HepG2 (cell line): ENCODE measurements around the gene GNA12. TPM values are rescaled to one million over a fixed set of nuclear protein-coding genes. Genes with fewer than 3 reads are reported as not detected.

Source experiments
- ATAC-seq: fragments of 200-7000 bp; cut with Tn5 transposase; 3 replicates; pipeline ENCODE4 v1.9.1; 2020; ENCODE audit warnings: mild to moderate bottlenecking, moderate library complexity
- BruUV-seq: library from RNA; stranded (reverse); fragments of 400-500 nt; replicated peaks from 2 replicates; lab custom pipeline; 2021; lab: Mats Ljungman, UMichigan
- CTCF ChIA-PET: fragments of 300-600 bp; formaldehyde crosslinking; extraction: SDS; loops from one replicate; lab custom pipeline; 2021; ENCODE audit warnings: low total read pairs, inconsistent platforms, low intra/inter-chr PET ratio; lab: Yijun Ruan, JAX
- POLR2A ChIA-PET: fragments of 350-600 bp; sonication (Branson Sonifier 250); formaldehyde crosslinking; loops from one replicate; lab custom pipeline; 2020; ENCODE audit warnings: antibody characterized with exemption, inconsistent platforms; lab: Yijun Ruan, JAX
- DNase-seq: peaks from one replicate; pipeline ENCODE4 v3.0.0-alpha.2; 2015; ENCODE audit warnings: low spot score
- FAIRE-seq: peaks from 3 replicates; lab custom pipeline; 2011; peaks lifted over from hg19 to GRCh38; lab: Jason Lieb, UNC
- H2AFZ ChIP-seq: one replicate; pipeline ENCODE4 v1.6.1; 2011; ENCODE audit warnings: low read length, inconsistent platforms
- H3K27ac ChIP-seq: fragments of 300-600 bp; 3 replicates; pipeline ENCODE4 v1.8.0; 2011; ENCODE audit warnings: mixed run types, mild to moderate bottlenecking, mixed read lengths, low read length, inconsistent platforms; ENCODE audit not compliant: insufficient read depth; ENCODE audit errors: extremely low read length
- H3K27me3 ChIP-seq, 2 experiments: fragments of 200-600 bp in 1 of 2; 2 replicates in 1 of 2; 3 replicates in 1 of 2; pipeline versions ENCODE4 v1.6.0 to v1.8.0; 2011; ENCODE audit warnings: low read length in 2 of 2, mild to moderate bottlenecking in 2 of 2, moderate library complexity in 2 of 2, inconsistent platforms in 1 of 2; ENCODE audit not compliant: insufficient read depth in 2 of 2, control insufficient read depth in 1 of 2
- H3K36me3 ChIP-seq, 2 experiments: fragments of 200-600 bp in 1 of 2; replicated peaks in 1 of 2; 2 replicates in 1 of 2; 3 replicates in 1 of 2; pipeline versions ENCODE4 v1.5.1 to v1.8.0; 2011; ENCODE audit warnings: low read length in 2 of 2, inconsistent platforms in 1 of 2; ENCODE audit not compliant: insufficient read depth in 2 of 2, control insufficient read depth in 1 of 2
- H3K4me1 ChIP-seq: 2 replicates; pipeline ENCODE4 v1.5.1; 2012; ENCODE audit warnings: low read length, inconsistent platforms; ENCODE audit not compliant: insufficient read depth
- H3K4me2 ChIP-seq: 2 replicates; pipeline ENCODE4 v1.6.0; 2011; ENCODE audit warnings: low read depth, low read length, inconsistent platforms
- H3K4me3 ChIP-seq, 3 experiments: fragments of 200-600 bp in 1 of 3; sonication (generic), shearing (Covaris generic) in 1 of 3; replicated peaks in 1 of 3; 2 replicates each; pipeline ENCODE4 v1.5.1; 2011 to 2016; ENCODE audit warnings: low read length in 3 of 3, inconsistent platforms in 2 of 3, low read depth in 2 of 3, mild to moderate bottlenecking in 2 of 3, control low read depth in 1 of 3, mixed read lengths in 1 of 3; ENCODE audit not compliant: insufficient read depth in 1 of 3
- H3K79me2 ChIP-seq: one replicate; pipeline ENCODE4 v1.6.1; 2011; ENCODE audit warnings: low read length, inconsistent platforms; ENCODE audit not compliant: insufficient read depth
- H3K9ac ChIP-seq: 2 replicates; pipeline ENCODE4 v1.6.0; 2011; ENCODE audit warnings: mild to moderate bottlenecking, low read depth, low read length, inconsistent platforms; ENCODE audit not compliant: insufficient read depth
- H3K9me3 ChIP-seq: 2 replicates; pipeline ENCODE4 v1.5.1; 2012; ENCODE audit warnings: mild to moderate bottlenecking, low read length
- H4K20me1 ChIP-seq: 2 replicates; pipeline ENCODE4 v1.6.0; 2011; ENCODE audit warnings: inconsistent platforms, mild to moderate bottlenecking, low read length, moderate library complexity; ENCODE audit not compliant: insufficient read depth
- HBP1 ChIP-seq: IDR thresholded peaks from 2 replicates; pipeline ENCODE4 v1.6.1; 2016; ENCODE audit warnings: low read depth, control low read depth
- MTA3 ChIP-seq: sonication (generic); formaldehyde crosslinking; IDR thresholded peaks from 2 replicates; pipeline ENCODE4 v1.4.0; 2020; ENCODE audit warnings: missing genetic modification reagents
- ZBTB38 ChIP-seq: sonication (generic); formaldehyde crosslinking; IDR thresholded peaks from 2 replicates; pipeline ENCODE4 v1.5.1; 2020; ENCODE audit warnings: mild to moderate bottlenecking, missing genetic modification reagents
- WGBS: methylation state at CpG from one replicate; pipeline ENCODE4 v1.1.6; 2017; ENCODE audit warnings: low lambda C conversion rate; 5-methylcytosine and 5-hydroxymethylcytosine counted together
- in situ Hi-C: cut with HindIII; loops from 2 replicates; pipeline ENCODE4 v1.10.0; 2017; ENCODE audit warnings: low pct_unique_long_range_greater_than_20kb; ENCODE audit not compliant: extremely low pct_ligation_motif_present
- intact Hi-C: fragments of 100-400 bp; cut with micrococcal nuclease; formaldehyde crosslinking; loops from one replicate; pipeline ENCODE4 v1.10.0; 2022; ENCODE audit not compliant: unreplicated experiment
- polyA plus RNA-seq, 8 experiments: library from polyadenylated mRNA; depleted of rRNA in 3 of 8; stranded (reverse) in 7 of 8; unstranded in 1 of 8; fragments of >200 nt; fragmentation: Illumina TruSeq in 4 of 8; extraction: Trizol in 4 of 8; gene quantifications; 2 replicates each; pipeline versions ENCODE4 v1.2.1 to v1.2.3, GENCODE V29; 2011 to 2016; ENCODE audit warnings: low read depth in 4 of 8, missing spikeins in 1 of 8, mixed read lengths in 1 of 8; ENCODE audit not compliant: insufficient read depth in 1 of 8
- total RNA-seq, 5 experiments: library from RNA; depleted of rRNA; stranded (reverse); fragments of >200 nt; fragmentation: Illumina TruSeq; extraction: Trizol; gene quantifications; 2 replicates each; pipeline ENCODE4 v1.2.3, GENCODE V29; 2016; ENCODE audit warnings: low read depth in 1 of 5
- TF ChIP-seq, protein P1 (sequence below): sonication (generic); formaldehyde crosslinking; IDR thresholded peaks from 2 replicates; pipeline ENCODE4 v1.4.0; 2020; ENCODE audit warnings: missing genetic modification reagents
- TF ChIP-seq, protein P2 (sequence below): sonication (generic); formaldehyde crosslinking; IDR thresholded peaks from 2 replicates; pipeline ENCODE4 v1.5.0; 2020; ENCODE audit warnings: mild to moderate bottlenecking, missing genetic modification reagents, moderate library complexity

The GNA12 gene
- total and polyA plus RNA-seq, 2 of the 13 experiments (the other 11 are each of a cell fraction or from before 2014, with no cell fraction given) = 16.2 to 50.9 TPM

- FAIRE-seq (no peak), DNase-seq (no peak), ATAC-seq (no peak)
- Histone ChIP-seq H3K27ac (no peak overlapping the region), H4K20me1 (no peaks in the 10 kb centered on the region; the same call in 1 of the 2 replicates), H3K79me2 (no peaks in the 10 kb centered on the region), H3K36me3 (peaks cover under 1 to 2% of the 10 kb centered on the region in 2 experiments; a peak in 2 of 5 replicates), H3K4me1 (peaks cover 15% of the 10 kb centered on the region), H3K27me3 (no peaks in the 10 kb centered on the region), H3K9ac (no peak overlapping the region), H2AFZ (no peak overlapping the region), H3K4me3 (no peak overlapping the region), H3K4me2 (no peak overlapping the region), H3K9me3 (no peaks in the 10 kb centered on the region)
- BruUV-seq = no TSS peak
- intact Hi-C loops (no loop called here), in situ Hi-C loops (no loop called here)
- no peak for TF ChIP-seq HBP1 (CRISPR knock-in tag)
- TF ChIP-seq ZBTB38 (CRISPR knock-in tag) = peak; percentile 34; the same call in 1 of the 2 replicates
- TF ChIP-seq MTA3 = no peak
- TF ChIP-seq, protein P1, sequence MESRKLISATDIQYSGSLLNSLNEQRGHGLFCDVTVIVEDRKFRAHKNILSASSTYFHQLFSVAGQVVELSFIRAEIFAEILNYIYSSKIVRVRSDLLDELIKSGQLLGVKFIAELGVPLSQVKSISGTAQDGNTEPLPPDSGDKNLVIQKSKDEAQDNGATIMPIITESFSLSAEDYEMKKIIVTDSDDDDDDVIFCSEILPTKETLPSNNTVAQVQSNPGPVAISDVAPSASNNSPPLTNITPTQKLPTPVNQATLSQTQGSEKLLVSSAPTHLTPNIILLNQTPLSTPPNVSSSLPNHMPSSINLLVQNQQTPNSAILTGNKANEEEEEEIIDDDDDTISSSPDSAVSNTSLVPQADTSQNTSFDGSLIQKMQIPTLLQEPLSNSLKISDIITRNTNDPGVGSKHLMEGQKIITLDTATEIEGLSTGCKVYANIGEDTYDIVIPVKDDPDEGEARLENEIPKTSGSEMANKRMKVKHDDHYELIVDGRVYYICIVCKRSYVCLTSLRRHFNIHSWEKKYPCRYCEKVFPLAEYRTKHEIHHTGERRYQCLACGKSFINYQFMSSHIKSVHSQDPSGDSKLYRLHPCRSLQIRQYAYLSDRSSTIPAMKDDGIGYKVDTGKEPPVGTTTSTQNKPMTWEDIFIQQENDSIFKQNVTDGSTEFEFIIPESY = peak; percentile 72
- TF ChIP-seq, protein P2, sequence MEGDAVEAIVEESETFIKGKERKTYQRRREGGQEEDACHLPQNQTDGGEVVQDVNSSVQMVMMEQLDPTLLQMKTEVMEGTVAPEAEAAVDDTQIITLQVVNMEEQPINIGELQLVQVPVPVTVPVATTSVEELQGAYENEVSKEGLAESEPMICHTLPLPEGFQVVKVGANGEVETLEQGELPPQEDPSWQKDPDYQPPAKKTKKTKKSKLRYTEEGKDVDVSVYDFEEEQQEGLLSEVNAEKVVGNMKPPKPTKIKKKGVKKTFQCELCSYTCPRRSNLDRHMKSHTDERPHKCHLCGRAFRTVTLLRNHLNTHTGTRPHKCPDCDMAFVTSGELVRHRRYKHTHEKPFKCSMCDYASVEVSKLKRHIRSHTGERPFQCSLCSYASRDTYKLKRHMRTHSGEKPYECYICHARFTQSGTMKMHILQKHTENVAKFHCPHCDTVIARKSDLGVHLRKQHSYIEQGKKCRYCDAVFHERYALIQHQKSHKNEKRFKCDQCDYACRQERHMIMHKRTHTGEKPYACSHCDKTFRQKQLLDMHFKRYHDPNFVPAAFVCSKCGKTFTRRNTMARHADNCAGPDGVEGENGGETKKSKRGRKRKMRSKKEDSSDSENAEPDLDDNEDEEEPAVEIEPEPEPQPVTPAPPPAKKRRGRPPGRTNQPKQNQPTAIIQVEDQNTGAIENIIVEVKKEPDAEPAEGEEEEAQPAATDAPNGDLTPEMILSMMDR (CRISPR knock-in tag) = peak; percentile 15; the same call in 1 of the 2 replicates
- ChIA-PET CTCF (no interaction called here), POLR2A (no interaction called here)
- WGBS = 90% methylated on average over 2 of the region's 13 CpGs
Observed at GRCh38 chr7:2713370-2713769, 130.7 kb downstream of the GNA12 start.
